ENCODE data around the gene KRTAP19-3.
"Not testable (repeated sequence)": the region's sequence is repeated elsewhere in the genome, so short reads cannot be mapped to it uniquely, and the experiment has no call there.

Gene KRTAP19-3

GRCh38 chr21:30491963-30492428, at the start of gene KRTAP19-3:
Gene KRTAP19-3 (minus strand): TSS chr21:30492013. CDS start chr21:30491957, 56 bp downstream.
- DNase-seq: no peak

- no peak for DNase-seq
Measured at GRCh38 chr21:30518876-30519275, 27.1 kb upstream of the KRTAP19-3 start.

DNA sequence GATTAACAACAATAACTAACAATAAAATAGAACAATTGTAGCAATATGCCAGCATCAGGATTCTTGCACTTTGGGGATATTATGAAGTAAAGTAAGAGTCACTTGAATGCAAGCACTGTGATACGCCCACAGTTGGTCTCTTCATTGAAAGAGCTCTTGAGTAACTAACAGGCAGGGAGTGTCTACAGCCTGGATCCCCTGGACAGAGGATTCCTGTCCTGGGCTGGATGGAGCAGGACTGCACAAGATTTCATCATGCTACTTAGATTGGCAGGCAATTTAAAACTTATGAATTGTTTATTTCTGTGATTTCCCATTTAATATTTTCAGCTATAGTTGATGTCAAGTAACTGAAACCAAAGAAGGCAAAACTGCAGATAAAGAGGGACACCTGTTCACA, 23.9 kb upstream of the KRTAP19-3 start:
- DNase-seq: no peak

DNA sequence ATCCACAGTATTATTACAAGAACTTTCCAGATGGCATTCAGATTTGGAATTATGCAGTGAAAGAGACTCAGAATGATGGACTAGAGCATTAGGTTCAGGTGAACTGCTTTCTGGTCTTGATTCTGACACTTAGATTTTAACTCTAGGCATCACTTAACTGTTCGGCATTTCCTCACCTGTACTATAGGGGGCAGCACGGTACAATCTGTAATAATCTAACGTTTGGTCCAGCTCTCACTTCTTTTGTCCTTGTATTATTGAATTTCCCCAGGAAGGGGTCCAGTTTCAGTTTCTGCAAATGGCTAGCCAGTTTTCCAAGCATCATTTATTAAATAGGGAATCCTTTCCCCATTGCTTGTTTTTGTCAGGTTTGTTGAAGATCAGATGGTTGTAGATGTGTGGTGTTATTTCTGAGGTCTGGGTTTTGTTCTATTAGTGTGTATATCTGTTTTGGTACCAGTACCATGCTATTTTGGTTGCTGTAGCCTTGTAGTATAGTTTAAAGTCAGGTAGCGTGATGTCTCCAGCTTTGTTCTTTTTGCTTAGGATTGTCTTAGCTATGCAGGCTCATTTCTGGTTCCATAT, 13.9 kb upstream of the KRTAP19-3 start:
- DNase-seq: not testable (repeated sequence)

DNA sequence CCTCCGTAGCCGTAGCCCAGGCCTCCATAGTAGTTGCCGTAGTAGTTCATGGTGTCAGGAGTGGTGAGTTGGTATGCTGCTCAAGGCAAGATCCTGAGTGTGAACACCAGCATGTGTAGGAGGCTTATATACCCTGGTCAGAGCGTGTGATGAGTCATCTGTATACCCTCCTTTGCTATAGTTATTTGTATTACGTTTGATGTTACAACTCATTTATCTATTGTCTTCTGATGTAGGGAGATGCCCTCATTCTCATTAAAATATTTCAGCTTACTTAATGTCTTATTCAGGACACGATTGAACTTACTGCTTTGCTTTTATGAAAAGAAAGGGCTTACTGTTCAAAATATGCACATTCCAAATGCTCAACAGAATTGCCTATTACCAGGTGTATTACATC, 10.2 kb upstream of the KRTAP19-3 start, which contains the start of gene KRTAP19-5:
Gene KRTAP19-5, minus strand, starts transcription at position 101 of the 400 bp plus-strand sequence. Its CDS starts 51 bp downstream, at position 50.
- DNase-seq: no peak

DNA sequence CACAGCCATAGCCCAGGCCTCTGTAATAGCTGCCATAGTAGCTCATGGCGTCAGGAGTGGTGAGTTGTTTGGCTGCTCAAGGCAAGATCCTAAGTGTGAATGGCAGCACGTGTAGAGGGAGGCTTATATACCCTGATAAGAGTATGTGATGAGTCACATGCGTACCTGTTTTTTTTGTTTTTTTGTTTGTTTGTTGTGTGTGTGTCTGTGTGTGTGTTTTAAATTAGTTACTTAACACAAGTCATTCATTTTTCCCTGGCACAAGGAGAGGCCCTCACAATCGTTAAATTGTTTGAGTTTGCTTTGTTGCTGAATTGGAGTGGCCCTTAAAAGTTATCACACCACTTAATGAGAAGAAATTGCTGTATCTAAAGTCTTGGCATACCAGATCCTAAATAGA, 5.3 kb upstream of the KRTAP19-3 start, which contains the start of gene KRTAP19-4:
Gene KRTAP19-4, minus strand, starts transcription at position 101 of the 400 bp plus-strand sequence. Its CDS starts 55 bp downstream, at position 46.
- DNase-seq: no peak

GRCh38 chr21:30487336-30487735, 4.5 kb downstream of the KRTAP19-3 start, which contains the start of gene KRTAP19-2:
Gene KRTAP19-2 (minus strand): TSS chr21:30487436. CDS start chr21:30487348, 88 bp downstream.
- no peak for DNase-seq

- no peak for DNase-seq
Measured at GRCh38 chr21:30486180-30486579, 5.6 kb downstream of the KRTAP19-3 start.

GRCh38 chr21:30482130-30482529, 9.7 kb downstream of the KRTAP19-3 start:
- no peak for DNase-seq

DNA sequence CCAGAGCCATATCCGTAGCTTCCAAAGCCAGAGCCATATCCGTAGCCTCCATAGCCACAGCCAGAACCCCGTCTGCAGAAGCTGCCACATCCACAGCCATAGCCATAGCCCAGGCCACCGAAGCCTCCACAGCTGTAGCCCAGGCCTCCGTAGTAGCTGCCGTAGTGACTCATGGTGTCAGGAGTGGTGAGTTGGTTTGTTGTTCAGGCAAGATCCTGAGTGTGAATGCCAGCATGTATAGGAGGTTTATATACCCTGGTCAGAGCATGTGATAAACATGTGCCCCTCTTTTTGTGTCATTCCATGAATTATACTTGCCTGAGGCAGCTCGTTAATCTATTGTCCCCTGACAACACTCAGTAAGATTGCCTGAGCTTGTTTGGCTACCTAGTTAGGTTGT, 11.7 kb downstream of the KRTAP19-3 start, which contains the start of gene KRTAP19-1:
Gene KRTAP19-1, minus strand, starts transcription at position 223 of the 400 bp plus-strand sequence. Its CDS starts 50 bp downstream, at position 173.
- DNase-seq: no peak

GRCh38 chr21:30479259-30479658, 12.6 kb downstream of the KRTAP19-3 start:
- no peak for DNase-seq

DNA sequence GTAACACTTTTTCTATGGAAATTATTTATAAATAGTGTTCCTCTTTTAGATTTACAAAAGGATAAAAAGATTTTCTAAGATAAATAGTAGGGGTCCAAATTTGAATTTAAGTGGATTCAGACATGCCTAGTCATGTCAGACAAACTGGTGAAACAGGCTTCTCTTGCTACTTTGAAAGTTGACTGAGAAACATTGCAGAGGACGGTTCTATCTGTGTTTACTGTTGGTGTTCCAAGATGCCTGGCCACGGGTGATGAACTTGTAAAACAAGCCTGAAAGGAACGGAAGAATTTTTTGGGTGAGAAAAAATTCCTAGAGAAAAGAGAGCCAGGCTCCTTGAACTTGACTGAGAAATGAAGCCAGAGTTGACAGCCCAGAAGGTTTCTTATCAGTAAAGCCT, 13.8 kb downstream of the KRTAP19-3 start:
- DNase-seq: no peak

- DNase-seq: no peak
Measured at GRCh38 chr21:30468900-30469714, 22.7 kb downstream of the KRTAP19-3 start.

DNA sequence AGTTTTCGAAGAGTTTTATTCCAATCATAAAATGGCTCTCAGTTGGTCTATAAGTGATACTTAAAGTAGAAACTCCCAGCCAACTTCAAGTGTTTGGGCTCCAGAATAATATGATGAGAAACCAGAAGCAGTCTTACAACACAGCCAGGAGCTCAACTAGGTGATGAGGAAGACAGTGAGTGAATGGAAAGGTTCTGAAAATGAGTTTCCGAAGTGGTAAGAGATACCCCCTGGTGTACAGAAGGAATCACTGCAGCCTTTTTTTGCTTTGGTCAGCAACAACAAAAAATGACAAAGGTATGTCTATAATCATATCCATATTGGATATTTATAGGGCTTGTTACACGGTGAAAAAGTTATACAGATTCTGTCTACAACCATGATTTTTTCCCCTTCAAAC, 28.1 kb downstream of the KRTAP19-3 start:
- DNase-seq: peak; percentile 16

GRCh38 chr21:30448514-30448913, 43.3 kb downstream of the KRTAP19-3 start:
- DNase-seq: no peak

DNA sequence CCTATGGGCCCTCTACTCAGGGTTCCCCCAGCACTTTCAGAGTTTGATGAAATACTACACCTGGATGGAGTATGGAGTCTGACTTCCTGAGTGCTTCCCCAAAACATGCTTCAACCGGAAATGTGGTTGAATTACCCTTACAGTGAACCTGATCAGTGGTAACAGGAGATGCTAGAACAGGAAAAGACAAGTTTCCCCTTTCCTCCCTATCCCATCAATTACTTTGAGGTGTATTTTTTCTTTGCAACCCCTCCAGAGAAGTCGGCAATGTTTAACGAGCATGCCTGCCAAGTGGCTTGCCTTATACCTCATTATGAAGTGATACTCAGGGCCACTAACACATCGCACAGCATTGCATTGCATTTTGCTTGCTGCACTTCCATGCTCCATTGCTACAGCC, 44.8 kb downstream of the KRTAP19-3 start:
- no peak for DNase-seq

- no peak for DNase-seq
Measured at GRCh38 chr21:30444204-30444603, 47.6 kb downstream of the KRTAP19-3 start.

- no peak for DNase-seq
Measured at GRCh38 chr21:30443226-30443625, 48.6 kb downstream of the KRTAP19-3 start.
